NCI-H1417 (cell line): Measurements from ENCODE around the gene SORCS2.
A peak's percentile ranks its signal among the peaks of the same experiment; 100 is the strongest.

ENCODE experiments used
- DNase-seq, 3 experiments: peaks; one replicate each; lab custom pipeline; 2025; lab: John Stamatoyannopoulos, UW

Gene SORCS2

GRCh38 chr4:7304436-7304835 lies 112.1 kb downstream of the SORCS2 start:
- no peak for DNase-seq

- DNase-seq, result no peak
Observed at GRCh38 chr4:7306021-7306965, 114.0 kb downstream of the SORCS2 start.

GRCh38 chr4:7306986-7307385 lies 114.6 kb downstream of the SORCS2 start:
- DNase-seq, result no peak

- no peak for DNase-seq
Observed at GRCh38 chr4:7307394-7308099, 115.2 kb downstream of the SORCS2 start.

GRCh38 chr4:7309181-7309580 lies 116.8 kb downstream of the SORCS2 start:
- DNase-seq, result peak in 1 of 3 experiments; percentile 33

- DNase-seq, result no peak
Observed at GRCh38 chr4:7309636-7310390, 117.5 kb downstream of the SORCS2 start.

GRCh38 chr4:7310451-7310850 lies 118.1 kb downstream of the SORCS2 start:
- DNase-seq, result no peak

GRCh38 chr4:7311205-7311604 lies 118.9 kb downstream of the SORCS2 start:
- DNase-seq, result no peak

- DNase-seq, result no peak
Observed at GRCh38 chr4:7312691-7313090, 120.4 kb downstream of the SORCS2 start.

GRCh38 chr4:7313347-7313811 lies 121.0 kb downstream of the SORCS2 start:
- no peak for DNase-seq

GRCh38 chr4:7313991-7314390 lies 121.7 kb downstream of the SORCS2 start:
- no peak for DNase-seq

- DNase-seq, result no peak
Observed at GRCh38 chr4:7315286-7315685, 122.9 kb downstream of the SORCS2 start.

- DNase-seq, result no peak
Observed at GRCh38 chr4:7315935-7316334, 123.6 kb downstream of the SORCS2 start.

GRCh38 chr4:7319024-7319423 lies 126.7 kb downstream of the SORCS2 start:
- DNase-seq, result no peak

GRCh38 chr4:7320206-7320797 lies 128.0 kb downstream of the SORCS2 start:
- peak; percentile 42 to 60 (median 59) for DNase-seq

- DNase-seq, result no peak
Observed at GRCh38 chr4:7322166-7322991, 130.0 kb downstream of the SORCS2 start.

GRCh38 chr4:7323461-7323871 lies 131.1 kb downstream of the SORCS2 start:
- no peak for DNase-seq

GRCh38 chr4:7323872-7324650 lies 131.7 kb downstream of the SORCS2 start:
- DNase-seq, result peak; percentile 93 to 99 (median 94)

GRCh38 chr4:7324651-7325121 lies 132.3 kb downstream of the SORCS2 start:
- DNase-seq, result peak in 2 of 3 experiments; percentile 77 to 94

- DNase-seq, result no peak
Observed at GRCh38 chr4:7325541-7325940, 133.2 kb downstream of the SORCS2 start.
